Esophagus squamous epithelium (tissue), 4 donors: Measurements from ENCODE around the gene RNF26.

ENCODE experiments used
- POLR2A ChIP-seq, 4 donors: fragments of 450-650 bp; IDR thresholded peaks; one replicate each; pipeline ENCODE4 v1.6.1; 2017; ENCODE audit warnings: antibody characterized with exemption in 4 of 4, mild to moderate bottlenecking in 4 of 4, moderate library complexity in 3 of 4
- TF ChIP-seq, protein P1 (sequence below), 6 experiments: fragments of 450-650 bp in 4 of 6; fragments of 200-600 bp in 2 of 6; sonication (generic) in 2 of 6; IDR thresholded peaks; one replicate each; pipeline ENCODE4 v1.5.1; 2016 to 2019; ENCODE audit warnings: antibody characterized with exemption in 6 of 6, mild to moderate bottlenecking in 4 of 6, moderate library complexity in 4 of 6

DNA sequence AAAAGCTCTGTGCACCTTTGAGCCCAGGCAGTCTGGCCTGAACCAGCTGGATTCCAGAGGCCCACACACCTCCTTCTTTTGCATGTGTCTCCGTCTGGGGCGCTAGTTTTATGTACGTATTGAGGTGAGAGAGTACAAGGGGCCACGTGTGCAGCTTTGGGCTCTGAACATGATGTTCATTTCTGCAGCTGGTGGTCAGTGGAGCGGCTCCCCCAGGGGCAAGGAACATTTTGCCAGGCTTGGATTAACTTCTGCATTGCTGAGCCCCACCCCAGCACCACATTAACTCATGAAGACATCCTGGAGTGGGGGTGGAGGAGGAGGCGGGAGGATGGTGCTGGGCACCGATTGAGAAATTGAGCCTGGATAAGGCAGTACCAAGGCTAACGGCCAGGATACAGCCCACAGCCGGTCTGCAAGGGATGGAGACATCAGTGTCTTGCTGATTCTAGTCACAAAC lies 33.4 kb downstream of the RNF26 start:
- TF ChIP-seq, protein P1, sequence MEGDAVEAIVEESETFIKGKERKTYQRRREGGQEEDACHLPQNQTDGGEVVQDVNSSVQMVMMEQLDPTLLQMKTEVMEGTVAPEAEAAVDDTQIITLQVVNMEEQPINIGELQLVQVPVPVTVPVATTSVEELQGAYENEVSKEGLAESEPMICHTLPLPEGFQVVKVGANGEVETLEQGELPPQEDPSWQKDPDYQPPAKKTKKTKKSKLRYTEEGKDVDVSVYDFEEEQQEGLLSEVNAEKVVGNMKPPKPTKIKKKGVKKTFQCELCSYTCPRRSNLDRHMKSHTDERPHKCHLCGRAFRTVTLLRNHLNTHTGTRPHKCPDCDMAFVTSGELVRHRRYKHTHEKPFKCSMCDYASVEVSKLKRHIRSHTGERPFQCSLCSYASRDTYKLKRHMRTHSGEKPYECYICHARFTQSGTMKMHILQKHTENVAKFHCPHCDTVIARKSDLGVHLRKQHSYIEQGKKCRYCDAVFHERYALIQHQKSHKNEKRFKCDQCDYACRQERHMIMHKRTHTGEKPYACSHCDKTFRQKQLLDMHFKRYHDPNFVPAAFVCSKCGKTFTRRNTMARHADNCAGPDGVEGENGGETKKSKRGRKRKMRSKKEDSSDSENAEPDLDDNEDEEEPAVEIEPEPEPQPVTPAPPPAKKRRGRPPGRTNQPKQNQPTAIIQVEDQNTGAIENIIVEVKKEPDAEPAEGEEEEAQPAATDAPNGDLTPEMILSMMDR (IDR thresholded peaks at IDR 0.05): peak in 3 of 6 experiments; percentile 10 to 29 (median 13)
- no peak for TF ChIP-seq POLR2A (IDR thresholded peaks at IDR 0.05)
